Measurements from ENCODE around the gene TXNRD2. TPM values are rescaled to one million over a fixed set of nuclear protein-coding genes. Genes with fewer than 3 reads are reported as not detected.

Gene TXNRD2
- total RNA-seq, 1 donor from 2014 or later: 8.0 TPM

GRCh38 chr22:19904935-19905334 is 36.7 kb downstream of the TXNRD2 start:
- DNase-seq: no peak

- no peak for DNase-seq
Measured at GRCh38 chr22:19904174-19904856, 37.3 kb downstream of the TXNRD2 start.

- no peak for DNase-seq
Measured at GRCh38 chr22:19903513-19903912, 38.1 kb downstream of the TXNRD2 start.

GRCh38 chr22:19903031-19903430 is 38.6 kb downstream of the TXNRD2 start:
- DNase-seq: no peak

- no peak for DNase-seq
Measured at GRCh38 chr22:19902245-19902715, 39.3 kb downstream of the TXNRD2 start.

GRCh38 chr22:19901577-19902244 is 39.9 kb downstream of the TXNRD2 start:
- DNase-seq: no peak

GRCh38 chr22:19900707-19901436 is 40.7 kb downstream of the TXNRD2 start:
- no peak for DNase-seq

- DNase-seq: no peak
Measured at GRCh38 chr22:19898831-19899567, 42.6 kb downstream of the TXNRD2 start.

GRCh38 chr22:19898145-19898544 is 43.5 kb downstream of the TXNRD2 start:
- DNase-seq: no peak

GRCh38 chr22:19897726-19898125 is 43.9 kb downstream of the TXNRD2 start:
- DNase-seq: no peak

GRCh38 chr22:19896665-19897355 is 44.8 kb downstream of the TXNRD2 start:
- DNase-seq: peak; percentile 42

- no peak for DNase-seq
Measured at GRCh38 chr22:19895160-19895849, 46.3 kb downstream of the TXNRD2 start.

- DNase-seq: no peak
Measured at GRCh38 chr22:19893363-19893762, 48.3 kb downstream of the TXNRD2 start.

GRCh38 chr22:19892925-19893324 is 48.7 kb downstream of the TXNRD2 start:
- no peak for DNase-seq

GRCh38 chr22:19892257-19892879 is 49.2 kb downstream of the TXNRD2 start:
- no peak for DNase-seq

- DNase-seq: no peak
Measured at GRCh38 chr22:19891317-19892256, 50.0 kb downstream of the TXNRD2 start.

- no peak for DNase-seq
Measured at GRCh38 chr22:19890502-19891316, 50.9 kb downstream of the TXNRD2 start.

GRCh38 chr22:19889951-19890350 is 51.7 kb downstream of the TXNRD2 start:
- DNase-seq: no peak
